K562 (cell line): ENCODE results near the gene THADA. TPM values are rescaled to one million over a fixed set of nuclear protein-coding genes. Genes with fewer than 3 reads are reported as not detected.

ENCODE experiments used
- ATAC-seq: fragments of 200-7000 bp; cut with Tn5 transposase; 3 replicates; pipeline ENCODE4 v1.9.1; 2020; ENCODE audit warnings: moderate library complexity
- BruUV-seq: library from RNA; stranded (reverse); fragments of 400-500 nt; replicated peaks from 2 replicates; lab custom pipeline; 2021; lab: Mats Ljungman, UMichigan
- CTCF ChIA-PET: fragments of 300-600 bp; formaldehyde crosslinking; extraction: SDS; loops from one replicate; lab custom pipeline; 2021; ENCODE audit warnings: low intra/inter-chr PET ratio; lab: Yijun Ruan, JAX
- POLR2A ChIA-PET: fragments of 300-600, 350-650 bp; sonication (Branson Sonifier 250); formaldehyde crosslinking; extraction: SDS; loops from one replicate; lab custom pipeline; 2021; ENCODE audit warnings: antibody characterized with exemption, inconsistent platforms; lab: Yijun Ruan, JAX
- DNase-seq, 4 experiments: peaks; one replicate each; pipeline versions ENCODE4 v3.0.0 to v3.0.0-alpha.2; 2011 to 2018; ENCODE audit warnings: low spot score in 3 of 4, mixed read lengths in 3 of 4; ENCODE audit errors: extremely low read depth in 1 of 4
- FAIRE-seq: peaks from 2 replicates; lab custom pipeline; 2011; peaks lifted over from hg19 to GRCh38; lab: Jason Lieb, UNC
- H2AFZ ChIP-seq: 2 replicates; pipeline ENCODE4 v1.6.0; 2011; ENCODE audit warnings: low read depth, low read length, control low read depth, inconsistent platforms
- H3K27ac ChIP-seq: fragments of 200-600 bp; 3 replicates; pipeline ENCODE4 v1.8.0; 2011; ENCODE audit warnings: low read depth, mild to moderate bottlenecking, control low read depth, inconsistent platforms, low read length, moderate library complexity, mixed read lengths; ENCODE audit errors: extremely low read depth
- H3K27me3 ChIP-seq, 2 experiments: fragments of 300-600 bp in 1 of 2; 2 replicates in 1 of 2; 3 replicates in 1 of 2; pipeline versions ENCODE4 v1.6.0 to v1.8.0; 2011; ENCODE audit warnings: inconsistent platforms in 2 of 2, low read length in 2 of 2, mild to moderate bottlenecking in 1 of 2, mixed read lengths in 1 of 2, moderate library complexity in 1 of 2; ENCODE audit not compliant: control insufficient read depth in 2 of 2, insufficient read depth in 2 of 2
- H3K36me3 ChIP-seq: fragments of 300-600 bp; 3 replicates; pipeline ENCODE4 v1.8.0; 2011; ENCODE audit warnings: mild to moderate bottlenecking, low read length, inconsistent platforms; ENCODE audit not compliant: control insufficient read depth, insufficient read depth
- H3K4me1 ChIP-seq, 2 experiments: fragments of 200-600 bp in 1 of 2; replicated peaks in 1 of 2; 2 replicates in 1 of 2; 3 replicates in 1 of 2; pipeline versions ENCODE4 v1.5.1 to v1.8.0; 2011; ENCODE audit warnings: inconsistent platforms in 2 of 2, low read length in 2 of 2, mild to moderate bottlenecking in 1 of 2, mixed read lengths in 1 of 2, moderate library complexity in 1 of 2; ENCODE audit not compliant: control insufficient read depth in 2 of 2, insufficient read depth in 2 of 2
- H3K4me2 ChIP-seq: 2 replicates; pipeline ENCODE4 v1.6.1; 2011; ENCODE audit warnings: low read length, control low read depth, inconsistent platforms, mixed read lengths; ENCODE audit not compliant: insufficient read depth
- H3K4me3 ChIP-seq: fragments of 200-600 bp; sonication (generic), shearing (Covaris generic); 2 replicates; pipeline ENCODE4 v1.5.1; 2016; ENCODE audit warnings: control low read depth, inconsistent platforms
- H3K79me2 ChIP-seq: fragments of 200-600 bp; 3 replicates; pipeline ENCODE4 v1.8.0; 2011; ENCODE audit warnings: low read length, inconsistent platforms; ENCODE audit not compliant: control insufficient read depth, insufficient read depth
- H3K9ac ChIP-seq, 2 experiments: 2 replicates each; pipeline versions ENCODE4 v1.6.0 to v1.6.1; 2011; ENCODE audit warnings: low read depth in 2 of 2, low read length in 2 of 2, control low read depth in 1 of 2, inconsistent platforms in 1 of 2, mild to moderate bottlenecking in 1 of 2, mixed read lengths in 1 of 2; ENCODE audit not compliant: insufficient read depth in 1 of 2
- H3K9me1 ChIP-seq: one replicate; pipeline ENCODE4 v1.6.0; 2011; ENCODE audit warnings: inconsistent platforms, mild to moderate bottlenecking, low read length, moderate library complexity; ENCODE audit not compliant: control insufficient read depth, insufficient read depth
- H3K9me3 ChIP-seq: replicated peaks from 2 replicates; pipeline ENCODE4 v1.5.1; 2011; ENCODE audit warnings: low read depth, low read length, inconsistent platforms; ENCODE audit not compliant: control insufficient read depth, insufficient read depth
- H4K20me1 ChIP-seq: replicated peaks from 2 replicates; pipeline ENCODE4 v1.6.1; 2011; ENCODE audit warnings: low read length, inconsistent platforms, mixed read lengths; ENCODE audit not compliant: control insufficient read depth, insufficient read depth
- DNMT1 ChIP-seq: fragments of 450-650 bp; IDR thresholded peaks from 2 replicates; pipeline ENCODE4 v1.6.1; 2016; ENCODE audit warnings: antibody characterized with exemption, mild to moderate bottlenecking
- ILK ChIP-seq: fragments of 450-650 bp; IDR thresholded peaks from 2 replicates; pipeline ENCODE4 v1.6.1; 2016; ENCODE audit warnings: missing genetic modification characterization, low read depth, mild to moderate bottlenecking, missing compliant biosample characterization, moderate library complexity, borderline replicate concordance
- KDM4B ChIP-seq, 2 experiments: fragments of 450-650 bp in 1 of 2; sonication (generic) in 1 of 2; IDR thresholded peaks; 2 replicates each; pipeline ENCODE4 v1.6.1; 2016 to 2017; ENCODE audit warnings: borderline replicate concordance in 2 of 2, antibody characterized with exemption in 1 of 2, low read depth in 1 of 2, mild to moderate bottlenecking in 1 of 2
- RBBP5 ChIP-seq: fragments of 200-600 bp; sonication (generic); IDR thresholded peaks from 2 replicates; pipeline ENCODE4 v1.6.1; 2012; ENCODE audit warnings: borderline replicate concordance, mild to moderate bottlenecking, low read length, control low read depth, inconsistent platforms; ENCODE audit not compliant: insufficient read depth, poor library complexity, severe bottlenecking
- SPI1 ChIP-seq: IDR thresholded peaks from 2 replicates; pipeline ENCODE4 v1.6.1; 2011; ENCODE audit warnings: low read depth, low read length, control low read depth, borderline replicate concordance
- TSC22D4 ChIP-seq: fragments of 450-650 bp; IDR thresholded peaks from 2 replicates; pipeline ENCODE4 v1.6.1; 2016; ENCODE audit warnings: missing genetic modification characterization, missing biosample characterization, control low read depth
- ZNF347 ChIP-seq: fragments of 450-650 bp; formaldehyde crosslinking; IDR thresholded peaks from 2 replicates; pipeline ENCODE4 v1.4.0; 2020; ENCODE audit warnings: low read depth, mild to moderate bottlenecking, moderate library complexity
- ZNF76 ChIP-seq: fragments of 250-450 bp; sonication (Bioruptor Pico); IDR thresholded peaks from 2 replicates; pipeline ENCODE4 v1.4.0; 2020; ENCODE audit warnings: mild to moderate bottlenecking, moderate library complexity, borderline replicate concordance
- WGBS: fragments of 100-300 bp; shearing (Covaris generic); methylation state at CpG from one replicate; pipeline ENCODE4 v1.1.6; 2016; ENCODE audit warnings: low coverage, mixed read lengths; ENCODE audit not compliant: insufficient coverage; ENCODE audit errors: missing lambda C conversion rate; 5-methylcytosine and 5-hydroxymethylcytosine counted together
- in situ Hi-C: fragments of 300-500 bp; cut with MboI; formaldehyde crosslinking; loops from 4 replicates; pipeline ENCODE4 v1.15.0; 2018; ENCODE audit warnings: inconsistent platforms, mixed read lengths
- intact Hi-C: fragments of 100-400 bp; cut with micrococcal nuclease; formaldehyde crosslinking; loops from 2 replicates; pipeline ENCODE4 v1.14.2; 2022
- polyA plus RNA-seq, 8 experiments: library from polyadenylated mRNA; depleted of rRNA in 4 of 8; stranded (reverse) in 5 of 8; unstranded in 3 of 8; fragments of >200 nt; fragmentation: Nextera tagmentation in 2 of 8; fragmentation: Illumina TruSeq in 1 of 8; extraction: Ambion mirVana in 2 of 8; extraction: Trizol in 1 of 8; gene quantifications; 2 replicates each; pipeline versions ENCODE4 v1.2.1 to v1.2.3, GENCODE V29; 2011 to 2014; ENCODE audit warnings: inconsistent platforms in 1 of 8, missing spikeins in 1 of 8
- total RNA-seq, 7 experiments: library from RNA; depleted of rRNA in 6 of 7; stranded (reverse); fragments of >200 nt in 6 of 7; fragmentation: Illumina TruSeq in 2 of 7; extraction: Trizol in 2 of 7; gene quantifications; 2 replicates each; pipeline versions ENCODE4 v1.2.1 to v1.2.3, GENCODE V29; 2011 to 2021; ENCODE audit warnings: low replicate concordance in 1 of 7
- TF ChIP-seq, protein P1 (sequence below): IDR thresholded peaks from 2 replicates; pipeline ENCODE4 v1.6.1; 2016; ENCODE audit warnings: missing genetic modification characterization, missing compliant biosample characterization

THADA gene
- total and polyA plus RNA-seq, 9 of the 15 experiments (the other 6 are each of a cell fraction or from before 2014, with no cell fraction given) = 17.8 to 34.7 (median 31.9) TPM

DNA sequence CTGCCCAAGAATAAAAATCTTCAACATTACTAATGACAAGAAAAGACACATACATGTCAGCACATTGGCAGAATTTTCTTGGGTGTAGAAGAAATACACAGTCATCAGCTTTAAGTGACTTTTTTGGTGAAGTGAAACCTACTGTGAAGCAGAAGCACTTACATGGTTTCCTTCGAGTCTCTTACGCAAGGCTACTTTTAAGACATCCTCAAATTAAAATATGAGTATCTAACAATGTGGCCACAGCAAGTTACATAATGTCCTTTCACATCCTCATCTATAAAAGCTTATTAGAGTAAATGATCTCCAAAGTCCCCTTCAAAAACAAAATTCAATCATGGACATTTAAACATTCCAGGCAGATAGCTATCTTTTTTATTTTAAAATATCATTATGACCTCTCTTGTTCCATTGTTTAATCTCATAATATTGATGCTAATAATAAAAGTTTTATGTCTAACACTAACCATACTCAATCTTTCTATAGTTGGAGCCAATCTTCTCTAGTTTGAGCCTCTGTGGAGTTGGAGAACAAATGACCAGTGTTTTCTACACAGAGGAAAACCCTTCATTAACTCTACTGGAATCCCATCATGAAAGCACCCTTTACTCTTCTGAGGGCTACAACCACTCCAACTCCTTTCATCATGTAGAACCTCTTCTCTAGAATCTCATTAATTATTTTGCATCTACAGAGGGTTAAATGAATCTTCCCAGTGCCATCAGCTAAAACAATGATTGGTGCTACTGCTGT is 187.3 kb downstream of the THADA start (continued):
- no peak for TF ChIP-seq TSC22D4
- no peak for TF ChIP-seq ZNF76 (CRISPR knock-in tag)
- TF ChIP-seq, protein P1, sequence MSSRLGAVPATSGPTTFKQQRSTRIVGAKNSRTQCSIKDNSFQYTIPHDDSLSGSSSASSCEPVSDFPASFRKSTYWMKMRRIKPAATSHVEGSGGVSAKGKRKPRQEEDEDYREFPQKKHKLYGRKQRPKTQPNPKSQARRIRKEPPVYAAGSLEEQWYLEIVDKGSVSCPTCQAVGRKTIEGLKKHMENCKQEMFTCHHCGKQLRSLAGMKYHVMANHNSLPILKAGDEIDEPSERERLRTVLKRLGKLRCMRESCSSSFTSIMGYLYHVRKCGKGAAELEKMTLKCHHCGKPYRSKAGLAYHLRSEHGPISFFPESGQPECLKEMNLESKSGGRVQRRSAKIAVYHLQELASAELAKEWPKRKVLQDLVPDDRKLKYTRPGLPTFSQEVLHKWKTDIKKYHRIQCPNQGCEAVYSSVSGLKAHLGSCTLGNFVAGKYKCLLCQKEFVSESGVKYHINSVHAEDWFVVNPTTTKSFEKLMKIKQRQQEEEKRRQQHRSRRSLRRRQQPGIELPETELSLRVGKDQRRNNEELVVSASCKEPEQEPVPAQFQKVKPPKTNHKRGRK = no peak
- TF ChIP-seq DNMT1 = no peak
- TF ChIP-seq RBBP5 = no peak
- TF ChIP-seq, all 486 proteins: peak for 0

DNA sequence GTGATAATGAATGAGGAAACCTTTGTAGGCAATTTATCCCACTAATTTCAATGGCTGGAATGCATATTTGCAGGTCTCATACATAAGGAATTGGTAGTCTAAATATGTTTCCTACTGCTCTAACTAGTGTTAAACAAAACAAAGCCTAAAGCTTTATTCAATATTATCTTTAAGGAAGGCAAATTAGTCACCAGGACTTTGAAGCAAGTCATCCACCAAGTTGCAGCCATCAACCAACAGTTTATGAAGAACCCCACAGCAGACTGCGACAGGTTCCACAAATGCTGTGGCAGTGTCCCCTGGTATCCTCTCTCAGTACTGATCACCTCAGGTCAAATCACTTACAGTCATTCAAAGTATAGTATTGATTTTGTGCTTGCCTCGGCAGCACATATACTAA is 187.9 kb downstream of the THADA start:
- H3K9me1 ChIP-seq = no peaks in the 10 kb centered on the region
- H3K27me3 ChIP-seq = no peaks in the 10 kb centered on the region
- ATAC-seq = no peak
- H3K9me3 ChIP-seq = no peaks in the 10 kb centered on the region
- POLR2A ChIA-PET = interaction anchor here (1.2 kb wide), 1 partner anchor 18 kb away, joined by 3 read pairs; no protein-coding TSS in a partner anchor
- H3K27ac ChIP-seq = no peak overlapping the region
- H4K20me1 ChIP-seq = no peaks in the 10 kb centered on the region
- BruUV-seq = no TSS peak
- H3K4me2 ChIP-seq = no peak overlapping the region
- H2AFZ ChIP-seq = no peak overlapping the region
- H3K79me2 ChIP-seq = no peaks in the 10 kb centered on the region
- TF ChIP-seq ZNF347 (CRISPR knock-in tag) = no peak
- no peak for TF ChIP-seq KDM4B (IDR thresholded peaks at IDR 0.05; ENCODE audit: borderline replicate concordance in 2 of 2, low read depth in 1 of 2)
- no peak for TF ChIP-seq SPI1
- no peak for TF ChIP-seq ILK (tag)
- 80% methylated on average over 2 of the region's 2 CpGs for WGBS
- in situ Hi-C loops = no loop called here
- CTCF ChIA-PET = no interaction called here
- no peaks in the 10 kb centered on the region for H3K36me3 ChIP-seq
- peak; percentile 67 for FAIRE-seq
- no peak overlapping the region for H3K4me3 ChIP-seq
- no peak overlapping the region for H3K9ac ChIP-seq
- no peaks in the 10 kb centered on the region; a peak in 1 of 5 replicates for H3K4me1 ChIP-seq
- intact Hi-C loops = no loop called here
- no peak for DNase-seq
